Glutamatergic neuron (in vitro differentiated cells): ENCODE data around the gene GOLIM4. TPM values are rescaled to one million over a fixed set of nuclear protein-coding genes. Genes with fewer than 3 reads are reported as not detected.

Source experiments
- DNase-seq: peaks from one replicate; pipeline ENCODE4 v3.0.0; 2022
- H3K27ac Mint-ChIP-seq: one replicate; pipeline ENCODE4 v1.8.0; 2020; ENCODE audit warnings: mild to moderate bottlenecking, mixed read lengths, inconsistent platforms; ENCODE audit not compliant: unreplicated experiment
- H3K27me3 Mint-ChIP-seq: one replicate; pipeline ENCODE4 v1.8.0; 2020; ENCODE audit warnings: mild to moderate bottlenecking, moderate library complexity, mixed read lengths, inconsistent platforms; ENCODE audit not compliant: unreplicated experiment
- H3K36me3 Mint-ChIP-seq: one replicate; pipeline ENCODE4 v1.8.0; 2020; ENCODE audit warnings: mild to moderate bottlenecking, mixed read lengths, inconsistent platforms; ENCODE audit not compliant: unreplicated experiment
- H3K4me1 Mint-ChIP-seq: one replicate; pipeline ENCODE4 v1.8.0; 2020; ENCODE audit warnings: mild to moderate bottlenecking, low read depth, mixed read lengths, inconsistent platforms; ENCODE audit not compliant: unreplicated experiment
- H3K4me3 Mint-ChIP-seq: one replicate; pipeline ENCODE4 v1.8.0; 2020; ENCODE audit warnings: mild to moderate bottlenecking, mixed read lengths, inconsistent platforms; ENCODE audit not compliant: unreplicated experiment
- H3K9me3 Mint-ChIP-seq: one replicate; pipeline ENCODE4 v1.8.0; 2020; ENCODE audit warnings: mild to moderate bottlenecking, moderate library complexity, mixed read lengths, inconsistent platforms; ENCODE audit not compliant: unreplicated experiment
- total RNA-seq: library from RNA; stranded (reverse); fragmentation: NEBNext Ultra II Directional; extraction: Animal tissue kit (Norgen Biotek cat#: 25700); gene quantifications from one replicate; pipeline ENCODE4 v1.2.1, GENCODE V29; 2021; ENCODE audit not compliant: unreplicated experiment
- TF ChIP-seq, protein P1 (sequence below): fragments of 200-600 bp; sonication (generic); IDR thresholded peaks from one replicate; pipeline ENCODE4 v1.5.0; 2021; ENCODE audit not compliant: partially characterized antibody, unreplicated experiment

Gene GOLIM4
- total RNA-seq, 1 donor from 2014 or later = 31.7 TPM

- no peak for DNase-seq
- Mint-ChIP-seq H3K27ac (no peak overlapping the region), H3K4me3 (no peak overlapping the region), H3K4me1 (no peaks in the 10 kb centered on the region), H3K27me3 (no peaks in the 10 kb centered on the region), H3K9me3 (peaks cover 2% of the 10 kb centered on the region), H3K36me3 (no peaks in the 10 kb centered on the region)
- TF ChIP-seq, protein P1, sequence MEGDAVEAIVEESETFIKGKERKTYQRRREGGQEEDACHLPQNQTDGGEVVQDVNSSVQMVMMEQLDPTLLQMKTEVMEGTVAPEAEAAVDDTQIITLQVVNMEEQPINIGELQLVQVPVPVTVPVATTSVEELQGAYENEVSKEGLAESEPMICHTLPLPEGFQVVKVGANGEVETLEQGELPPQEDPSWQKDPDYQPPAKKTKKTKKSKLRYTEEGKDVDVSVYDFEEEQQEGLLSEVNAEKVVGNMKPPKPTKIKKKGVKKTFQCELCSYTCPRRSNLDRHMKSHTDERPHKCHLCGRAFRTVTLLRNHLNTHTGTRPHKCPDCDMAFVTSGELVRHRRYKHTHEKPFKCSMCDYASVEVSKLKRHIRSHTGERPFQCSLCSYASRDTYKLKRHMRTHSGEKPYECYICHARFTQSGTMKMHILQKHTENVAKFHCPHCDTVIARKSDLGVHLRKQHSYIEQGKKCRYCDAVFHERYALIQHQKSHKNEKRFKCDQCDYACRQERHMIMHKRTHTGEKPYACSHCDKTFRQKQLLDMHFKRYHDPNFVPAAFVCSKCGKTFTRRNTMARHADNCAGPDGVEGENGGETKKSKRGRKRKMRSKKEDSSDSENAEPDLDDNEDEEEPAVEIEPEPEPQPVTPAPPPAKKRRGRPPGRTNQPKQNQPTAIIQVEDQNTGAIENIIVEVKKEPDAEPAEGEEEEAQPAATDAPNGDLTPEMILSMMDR = no peak
Observed at GRCh38 chr3:167973046-167973445, 122.7 kb downstream of the GOLIM4 start.

- TF ChIP-seq, protein P1 = no peak
Observed at GRCh38 chr3:167972502-167972901, 123.2 kb downstream of the GOLIM4 start.

DNA sequence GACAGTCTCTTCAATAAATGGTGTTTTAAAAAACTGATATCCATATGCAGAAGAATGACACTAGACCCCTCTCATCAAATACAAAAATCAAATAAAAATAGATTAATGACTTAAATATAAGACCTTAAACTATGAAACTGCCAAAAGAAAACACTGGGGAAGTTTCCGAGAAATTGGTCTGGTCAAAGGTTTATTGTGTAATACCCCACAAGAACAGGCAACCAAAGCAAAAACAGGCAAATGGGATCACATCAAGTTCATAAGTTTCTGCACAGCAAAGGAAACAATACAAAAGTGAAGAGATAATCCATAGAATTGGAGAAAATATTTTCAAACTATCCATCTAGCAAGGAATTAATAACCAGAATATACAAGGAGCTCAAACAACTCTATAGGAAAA lies 126.2 kb downstream of the GOLIM4 start:
- H3K36me3 Mint-ChIP-seq = no peaks in the 10 kb centered on the region
- TF ChIP-seq, protein P1 = no peak
- no peak overlapping the region for H3K27ac Mint-ChIP-seq
- no peaks in the 10 kb centered on the region for H3K27me3 Mint-ChIP-seq
- H3K4me1 Mint-ChIP-seq = no peaks in the 10 kb centered on the region
- DNase-seq = no peak
- H3K4me3 Mint-ChIP-seq = no peak overlapping the region
- H3K9me3 Mint-ChIP-seq = peaks cover 2% of the 10 kb centered on the region

More at GRCh38 chr3:167972502-167972901, 123.2 kb downstream of the GOLIM4 start:
- Mint-ChIP-seq H3K27ac (no peak overlapping the region), H3K9me3 (peaks cover 2% of the 10 kb centered on the region), H3K4me3 (no peak overlapping the region), H3K4me1 (no peaks in the 10 kb centered on the region), H3K36me3 (no peaks in the 10 kb centered on the region), H3K27me3 (no peaks in the 10 kb centered on the region)
- no peak for DNase-seq

GRCh38 chr3:167967257-167968036 lies 128.3 kb downstream of the GOLIM4 start:
- no peak overlapping the region for H3K4me3 Mint-ChIP-seq

More at GRCh38 chr3:167967257-167968036, 128.3 kb downstream of the GOLIM4 start:
- Mint-ChIP-seq H3K4me1 (no peaks in the 10 kb centered on the region), H3K27ac (no peak overlapping the region), H3K36me3 (no peaks in the 10 kb centered on the region), H3K9me3 (peaks cover 2% of the 10 kb centered on the region), H3K27me3 (no peaks in the 10 kb centered on the region)
- TF ChIP-seq, protein P1 = no peak
- DNase-seq = no peak
